Hepatic stellate cell (primary cell): Measurements from ENCODE around the gene SLC35F3.

Experiments used
- DNase-seq: peaks from one replicate; pipeline ENCODE4 v3.0.0; 2011; ENCODE audit warnings: low spot score

The SLC35F3 gene

DNA sequence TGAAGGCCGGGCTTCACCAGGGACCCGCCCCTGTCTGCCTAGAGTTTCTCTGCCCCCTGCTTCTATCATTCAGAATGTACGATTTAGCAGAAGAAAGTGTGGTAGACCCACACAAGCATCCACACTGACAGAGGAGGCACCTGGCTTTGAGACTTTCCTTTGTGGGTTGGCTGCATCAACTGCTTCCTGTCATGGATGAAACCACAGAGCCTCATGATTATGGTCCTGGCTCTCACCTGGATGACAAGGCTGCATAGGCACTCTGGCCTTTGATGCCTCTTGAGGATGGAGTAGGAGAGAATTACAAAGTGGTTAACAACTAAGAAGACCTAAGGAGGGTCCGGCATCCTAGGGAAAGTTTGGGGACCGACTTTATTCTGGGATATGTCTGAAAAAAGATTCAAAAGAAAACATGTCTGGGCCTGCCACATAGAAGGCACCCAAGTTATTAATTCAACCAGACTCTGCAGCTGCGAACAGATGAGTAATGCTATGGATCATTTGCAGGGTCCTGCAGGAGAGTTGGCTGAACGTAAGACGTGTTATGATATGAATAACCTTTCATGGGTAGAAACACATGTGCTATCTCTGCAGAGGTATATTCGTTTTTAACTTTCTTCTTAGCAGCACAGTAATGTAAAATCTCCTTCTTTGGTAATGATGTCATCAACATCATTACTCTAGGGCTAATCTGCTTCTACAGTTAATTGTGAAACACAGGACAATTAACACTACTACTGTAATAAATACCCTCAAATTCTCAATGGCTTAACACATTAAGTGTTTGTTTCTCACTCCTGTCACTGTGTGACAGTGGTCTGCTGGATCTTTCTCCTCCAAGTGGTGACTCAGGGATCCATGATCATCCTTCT lies 136.2 kb downstream of the SLC35F3 start:
- DNase-seq = no peak

DNA sequence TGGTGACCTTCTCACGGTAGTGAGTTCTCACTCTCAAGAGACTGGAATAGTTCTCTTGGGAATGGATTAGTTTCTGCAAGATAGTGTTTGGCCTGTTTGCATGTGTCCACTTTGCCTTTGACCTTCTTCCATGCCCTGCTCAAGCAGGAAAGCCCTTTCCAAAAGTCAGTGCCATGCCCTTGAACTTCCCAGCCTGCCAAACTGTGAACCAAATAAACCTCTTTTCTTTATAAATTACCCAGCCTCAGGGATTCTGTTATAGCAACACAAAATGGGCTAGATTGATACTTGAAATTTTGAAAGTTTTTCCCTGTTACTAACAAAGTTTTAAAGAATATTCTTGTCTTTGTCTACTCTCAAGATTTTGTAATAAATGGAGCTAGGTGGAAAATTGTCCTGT lies 139.6 kb downstream of the SLC35F3 start:
- no peak for DNase-seq

DNA sequence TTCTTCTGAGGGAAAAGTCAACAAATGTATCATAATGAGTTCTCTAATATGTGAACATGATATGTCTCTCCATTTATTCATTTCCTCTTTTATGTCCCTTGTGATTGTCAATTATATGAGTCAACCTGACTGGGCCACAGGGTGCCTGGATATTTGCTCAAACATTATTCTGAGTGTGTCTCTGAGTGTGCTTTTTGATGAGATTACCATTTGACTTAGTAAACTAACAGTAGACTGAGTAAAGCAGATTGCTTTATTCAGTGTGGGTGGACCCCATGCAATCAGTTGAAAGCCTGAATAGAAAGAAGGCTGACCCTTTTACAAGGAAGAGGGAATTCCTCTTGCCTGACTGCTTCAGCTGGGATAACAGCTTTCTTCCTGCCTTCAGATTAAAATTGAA lies 142.6 kb downstream of the SLC35F3 start:
- DNase-seq = no peak

DNA sequence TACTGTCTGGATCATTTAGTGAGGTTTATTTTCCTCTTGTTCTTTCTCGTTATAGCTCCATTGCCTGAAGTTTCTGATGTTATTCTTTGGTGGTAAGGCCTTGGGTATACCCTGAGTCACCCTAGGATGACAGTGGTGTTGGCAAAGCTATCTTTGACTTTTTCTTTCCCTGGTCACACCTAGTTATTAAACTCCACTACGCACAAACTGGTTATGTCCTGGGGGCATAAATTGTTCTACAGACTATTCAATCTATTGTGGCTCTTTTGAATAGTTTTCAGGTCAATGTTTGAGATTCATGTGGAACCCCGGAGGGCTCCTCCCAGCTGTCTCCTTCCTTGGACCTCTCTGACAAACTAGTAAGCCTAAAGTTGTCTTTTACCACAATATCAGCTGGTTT lies 157.7 kb downstream of the SLC35F3 start:
- DNase-seq = no peak

DNA sequence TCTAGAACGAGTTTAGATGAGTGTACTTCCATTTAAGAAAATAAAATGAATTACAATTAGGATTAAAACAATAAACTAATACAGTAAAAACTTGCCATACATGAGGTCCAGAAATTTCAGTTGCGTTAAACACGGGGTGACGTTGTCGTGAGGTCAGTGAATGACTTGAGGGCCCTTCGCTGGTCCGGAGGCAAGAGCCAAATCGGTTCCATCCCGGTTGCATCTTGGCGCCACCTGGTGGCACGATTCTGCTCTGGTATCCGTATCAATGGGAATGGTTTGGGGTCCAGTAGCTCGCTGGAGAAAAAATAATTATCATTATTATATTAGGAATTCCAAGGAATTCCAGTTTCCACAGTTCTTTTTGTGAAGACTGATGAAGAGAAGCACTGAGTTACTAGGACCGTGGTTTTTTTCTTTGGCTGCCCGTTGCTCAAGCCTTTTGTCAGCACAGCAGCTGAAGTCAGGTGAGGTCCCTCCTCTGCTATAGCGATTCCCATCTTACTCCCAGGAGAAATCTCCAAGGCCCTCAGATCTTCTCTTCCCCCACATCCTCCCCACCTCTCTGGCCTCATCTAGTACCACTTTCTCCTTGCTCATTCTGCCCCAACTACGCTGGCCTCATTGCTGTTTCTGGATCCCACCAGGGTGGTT lies 161.4 kb downstream of the SLC35F3 start:
- DNase-seq = peak; percentile 27

DNA sequence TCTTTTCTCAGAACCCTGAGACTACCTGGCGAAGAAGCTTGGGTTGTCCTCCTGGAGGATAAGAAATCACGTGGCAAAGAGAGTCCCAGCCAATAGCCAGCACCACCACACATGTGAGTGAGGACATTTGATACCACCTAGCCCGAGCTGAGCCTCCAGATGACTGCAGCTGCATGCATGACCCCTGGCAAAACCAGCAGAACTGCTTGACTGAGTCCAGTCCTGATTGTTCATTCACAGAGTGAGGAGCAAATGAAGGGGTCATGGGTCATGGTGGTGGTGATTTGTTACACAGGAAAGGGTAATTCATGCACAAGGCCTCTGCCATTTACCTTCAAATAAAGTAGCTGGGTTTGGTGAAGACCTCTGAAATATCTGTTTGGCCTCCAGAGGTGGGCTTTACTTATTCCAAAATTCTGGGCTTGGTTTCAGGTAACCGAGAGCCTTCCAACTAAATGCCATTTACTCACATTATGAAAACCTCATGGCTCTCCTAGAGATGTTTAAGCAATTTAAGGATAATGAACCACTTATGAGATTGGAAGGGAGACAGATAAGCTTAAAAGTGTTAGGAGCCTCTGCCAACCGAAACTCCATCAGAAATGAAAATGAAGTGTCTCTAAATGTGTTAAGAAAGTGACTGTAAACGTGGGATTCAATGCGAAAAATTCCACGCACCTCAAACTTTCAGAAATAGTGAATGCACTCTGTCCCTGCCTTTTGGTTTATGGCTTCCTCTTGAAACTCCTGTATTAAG lies 163.3 kb downstream of the SLC35F3 start:
- DNase-seq = no peak

DNA sequence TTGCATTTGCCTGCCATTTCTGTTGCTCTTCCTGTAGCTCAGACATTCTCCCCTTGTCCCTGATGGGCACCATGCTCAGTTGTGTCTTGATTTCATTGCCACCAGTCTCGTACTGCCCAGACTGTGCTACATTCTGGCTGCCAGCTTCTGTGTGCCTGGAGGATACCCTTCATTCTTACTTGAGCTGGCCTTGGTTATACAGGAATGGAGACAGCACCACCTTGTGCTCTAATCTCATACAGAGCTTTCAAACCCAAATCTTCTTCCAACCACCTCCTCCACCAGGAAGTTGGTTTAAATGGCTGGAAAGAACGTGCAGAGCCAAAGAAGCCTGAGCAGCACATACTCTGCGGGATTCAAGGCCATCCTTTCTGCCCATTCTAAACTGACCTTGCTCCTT lies 165.3 kb downstream of the SLC35F3 start:
- DNase-seq = no peak

DNA sequence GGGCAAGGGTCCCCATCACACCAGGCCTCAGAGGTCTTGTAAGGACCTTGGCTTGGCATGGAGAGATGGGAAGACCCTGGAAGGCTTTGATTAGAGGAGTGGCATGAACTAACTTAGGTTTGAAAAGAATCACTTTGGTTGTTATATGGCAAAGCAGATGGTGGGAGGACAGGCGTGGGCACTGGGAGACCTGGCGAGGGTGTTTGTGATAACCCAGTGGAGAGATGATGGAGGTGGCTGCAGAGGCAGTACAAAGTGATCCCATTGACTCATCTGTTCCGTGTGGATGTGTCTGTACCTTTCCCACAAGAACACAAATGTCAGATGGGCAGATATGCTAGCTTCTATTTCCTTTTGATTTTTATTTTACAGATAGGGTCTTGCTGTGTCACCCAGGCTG lies 168.3 kb downstream of the SLC35F3 start:
- DNase-seq = no peak

DNA sequence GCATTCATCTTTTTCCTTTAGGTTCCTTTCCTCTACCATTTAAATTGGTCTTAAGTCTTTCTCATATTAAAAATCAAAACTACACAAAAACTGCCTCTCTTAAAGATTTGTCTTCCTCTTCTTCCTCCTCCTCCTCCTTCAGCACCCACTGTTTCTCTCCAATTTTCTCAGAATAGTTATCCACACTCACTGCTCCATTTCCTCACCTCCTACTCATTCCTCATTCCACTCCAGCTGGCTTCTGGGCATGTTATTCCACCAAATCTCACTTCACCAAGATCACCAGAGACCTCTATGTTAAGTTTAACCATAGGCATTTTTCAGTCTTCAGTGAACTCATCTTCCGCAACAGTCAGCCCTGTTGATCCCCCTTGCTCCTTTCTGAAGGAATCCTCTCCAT lies 173.7 kb downstream of the SLC35F3 start:
- no peak for DNase-seq

DNA sequence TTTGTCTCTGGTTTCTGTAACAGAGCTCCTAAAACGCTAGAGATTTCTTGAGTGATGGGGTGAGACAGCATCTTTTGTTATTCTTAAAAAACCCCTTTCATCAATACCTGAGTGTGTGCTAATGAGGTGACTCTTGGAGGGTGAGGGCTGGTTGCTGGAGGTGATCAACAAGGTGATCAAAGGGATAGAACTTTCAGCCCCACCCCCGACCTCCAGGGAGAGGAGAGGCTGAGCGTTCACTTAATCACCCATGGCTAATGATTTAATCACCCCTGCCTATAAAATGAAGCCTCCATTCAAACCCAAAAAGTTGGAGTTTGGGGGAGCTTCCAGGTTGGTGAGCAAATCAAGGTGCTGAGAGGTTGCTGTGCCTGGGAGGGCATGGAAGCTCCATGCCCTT lies 175.4 kb downstream of the SLC35F3 start:
- DNase-seq = no peak

DNA sequence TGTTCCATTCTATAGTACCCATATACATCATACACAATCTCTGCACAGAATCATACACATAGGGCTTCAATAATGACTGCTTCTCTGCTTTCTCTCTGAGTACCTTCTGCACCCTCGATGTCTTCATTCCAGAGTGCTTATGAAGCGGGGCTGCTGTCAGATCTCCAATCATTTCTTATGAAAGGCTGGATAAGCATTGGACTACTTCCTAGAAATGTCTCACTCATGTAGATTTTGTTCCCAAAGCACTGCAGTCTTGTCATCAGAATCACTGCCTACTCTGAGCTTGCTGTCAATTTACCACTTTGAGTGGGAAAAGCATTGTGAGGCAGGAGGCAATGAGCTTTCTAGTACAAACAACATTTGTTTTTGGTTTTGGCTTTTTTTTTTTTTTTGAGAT lies 179.0 kb downstream of the SLC35F3 start:
- no peak for DNase-seq

DNA sequence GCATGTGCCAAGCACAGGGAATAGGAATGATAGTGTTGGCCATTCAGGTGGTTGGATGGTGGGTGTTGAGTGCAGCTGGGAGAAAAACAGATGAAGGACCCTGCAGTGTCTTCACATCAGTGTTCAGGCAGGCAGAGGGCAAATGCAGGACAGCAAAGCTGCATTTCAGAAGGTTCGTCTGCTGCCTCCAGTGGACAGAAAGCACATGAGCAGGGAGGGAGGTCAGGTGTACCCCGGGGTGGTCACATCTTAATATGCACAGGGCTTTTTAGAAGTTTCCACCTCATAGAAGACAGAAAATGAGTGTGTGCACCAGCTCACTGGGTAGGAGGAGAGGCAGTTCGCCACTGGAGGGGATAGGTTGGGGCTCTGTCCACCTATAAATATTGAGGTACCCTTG lies 184.9 kb downstream of the SLC35F3 start:
- no peak for DNase-seq

DNA sequence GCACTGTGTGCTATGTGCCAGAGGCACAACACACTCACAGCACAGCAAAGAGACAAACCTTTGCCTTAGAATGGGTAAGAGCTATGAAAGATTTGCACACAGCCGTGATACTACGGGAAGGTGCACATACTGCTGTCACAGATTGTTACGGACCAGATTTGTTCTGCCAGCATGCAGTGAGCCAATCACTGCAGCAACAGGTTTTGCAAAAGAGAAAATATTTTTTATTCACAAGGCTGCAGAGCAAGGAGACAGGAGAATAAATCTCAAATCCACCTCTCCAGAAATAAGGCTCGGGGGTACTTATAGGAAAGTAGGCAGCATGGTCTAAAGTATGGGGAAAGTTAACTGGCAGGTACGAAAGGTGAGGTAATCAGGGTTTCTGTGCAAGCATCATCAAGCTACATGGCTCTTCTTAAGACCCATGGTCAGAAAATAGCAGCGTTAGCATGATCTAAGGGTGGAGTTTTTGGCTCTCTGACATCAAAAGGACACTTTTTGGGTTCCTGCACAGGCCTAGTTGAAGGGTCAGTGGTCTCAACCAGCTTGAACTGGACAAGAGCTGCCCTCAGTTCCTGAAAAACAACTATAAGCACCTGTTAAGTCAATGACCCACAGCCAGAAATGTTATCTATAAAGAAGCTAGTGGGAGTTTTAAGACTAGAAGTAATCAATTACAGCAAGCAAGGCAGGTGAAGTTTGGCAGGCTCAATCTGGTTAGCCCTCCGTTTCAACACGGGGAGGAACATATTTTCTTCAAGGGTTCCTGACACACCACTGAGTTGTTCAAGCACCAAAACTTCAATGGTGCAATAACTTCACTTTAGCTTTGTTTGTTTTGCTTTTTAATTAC lies 186.0 kb downstream of the SLC35F3 start:
- no peak for DNase-seq

DNA sequence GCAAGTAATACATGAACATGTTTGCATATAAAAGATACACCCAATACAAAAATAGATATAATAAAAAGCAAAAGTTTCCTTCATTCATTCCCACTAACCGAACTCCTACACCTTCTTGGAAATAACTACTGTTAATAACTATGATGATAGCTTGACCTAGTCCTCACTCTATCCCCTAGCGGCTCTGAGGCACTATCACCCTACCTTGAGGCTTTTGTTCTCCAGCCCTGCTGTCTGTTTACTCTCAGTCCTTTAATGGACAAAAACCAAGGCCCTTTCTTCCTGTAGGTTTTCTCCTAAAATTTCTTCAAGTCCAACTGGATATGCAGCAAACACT lies 186.6 kb downstream of the SLC35F3 start:
- no peak for DNase-seq

DNA sequence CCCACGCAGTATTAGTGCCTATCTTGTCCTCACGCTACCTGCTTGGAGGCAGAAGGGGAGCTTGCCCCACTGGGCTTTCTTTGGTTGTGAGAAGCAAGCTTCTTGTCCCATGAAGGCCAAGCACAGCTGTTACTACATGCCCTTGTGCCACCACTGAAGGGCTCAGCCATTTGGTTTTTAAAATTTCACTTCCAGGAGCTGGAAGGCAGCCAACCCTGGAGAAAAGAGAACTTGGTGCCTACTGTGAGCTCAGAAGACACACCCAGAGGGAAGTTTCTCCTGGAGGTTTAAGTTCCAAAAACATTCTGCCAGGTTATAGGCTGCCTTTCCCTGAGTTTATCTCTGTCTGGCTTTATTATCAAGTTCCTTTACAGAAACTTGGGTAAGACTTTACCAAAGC lies 187.4 kb downstream of the SLC35F3 start:
- no peak for DNase-seq

DNA sequence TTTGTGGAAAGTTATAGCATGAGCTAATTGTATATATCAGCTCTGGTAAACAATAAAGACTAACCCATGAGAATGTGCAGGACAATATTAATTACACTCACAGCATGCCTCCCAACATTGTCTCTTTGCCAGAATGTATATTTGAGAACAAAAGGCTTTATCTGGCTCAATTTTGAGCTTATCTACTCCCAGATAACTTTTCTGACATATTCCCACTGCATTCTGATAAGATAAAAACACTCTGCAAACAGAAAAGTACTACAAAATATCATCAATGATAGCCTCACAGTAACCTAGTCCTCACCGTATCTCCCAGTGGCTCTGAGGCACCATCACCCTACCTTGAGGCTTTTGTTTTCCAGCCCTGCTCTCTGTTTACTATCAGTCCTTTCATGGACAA lies 188.6 kb downstream of the SLC35F3 start:
- DNase-seq = no peak

DNA sequence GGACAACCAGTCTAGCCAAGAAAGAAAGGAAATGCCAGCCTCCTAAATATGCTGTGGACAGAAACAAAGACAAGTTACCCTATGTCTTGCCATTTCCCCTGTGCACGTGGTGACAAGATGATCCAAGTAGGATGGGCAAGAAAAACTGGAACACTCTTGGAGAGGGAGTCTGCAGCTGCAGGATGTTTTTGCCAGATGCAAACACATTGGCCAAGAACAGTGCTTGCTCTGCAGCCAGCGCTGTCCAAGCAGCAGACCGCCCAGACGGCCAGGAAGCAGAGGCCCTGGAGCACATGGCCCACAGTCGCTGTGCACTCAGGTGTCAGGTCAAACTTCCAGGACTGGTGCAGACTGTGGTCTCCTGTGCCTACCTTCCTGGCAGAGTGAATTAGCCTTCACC lies 189.3 kb downstream of the SLC35F3 start:
- DNase-seq = no peak

DNA sequence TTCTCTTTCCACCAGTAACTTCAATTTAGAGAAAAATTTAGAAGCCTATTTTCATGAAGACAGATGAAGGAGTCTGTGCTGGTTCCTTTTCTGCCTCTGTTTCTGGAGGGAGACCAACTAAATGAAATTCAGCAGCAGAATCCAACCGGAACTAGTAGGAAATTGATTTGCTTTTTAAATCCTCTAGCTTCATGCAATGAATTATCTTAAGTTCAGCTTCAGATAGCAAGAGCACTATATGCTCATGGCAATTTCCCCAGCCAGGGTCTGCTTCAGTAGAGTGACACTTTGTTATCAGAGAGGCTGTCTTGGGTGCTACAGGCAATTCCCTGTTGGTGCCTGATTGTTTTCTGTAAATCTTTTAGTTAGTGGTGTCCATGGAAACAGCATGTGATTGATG lies 189.7 kb downstream of the SLC35F3 start:
- no peak for DNase-seq

DNA sequence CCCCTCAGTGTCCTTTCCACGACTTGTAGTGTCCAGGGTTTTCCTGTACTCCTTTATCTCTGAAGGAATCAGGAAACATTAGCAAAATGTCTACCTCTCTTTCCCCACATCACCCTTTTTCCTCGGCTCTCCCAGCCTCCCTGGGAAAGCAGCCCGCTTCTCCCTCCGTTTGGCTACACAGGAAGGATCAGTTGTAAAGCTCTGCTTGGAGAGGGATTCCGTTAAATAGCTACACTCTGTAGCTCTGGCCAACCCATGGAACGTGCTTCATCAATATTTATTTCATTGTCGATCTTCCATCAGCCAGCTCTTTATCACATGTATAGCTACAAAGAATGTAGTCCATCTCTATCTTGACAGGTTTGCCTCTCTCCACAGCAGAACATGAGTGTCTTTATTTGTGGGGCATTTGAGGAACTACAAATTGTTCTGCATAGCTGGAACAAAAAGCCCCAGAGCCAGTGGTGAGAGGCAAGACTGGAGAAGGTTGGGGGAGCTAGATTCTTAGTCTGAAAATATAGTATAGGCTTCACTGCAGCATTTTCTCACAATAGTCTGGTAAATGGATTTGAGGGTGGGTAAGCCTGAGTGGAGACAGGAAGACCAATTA lies 191.8 kb downstream of the SLC35F3 start:
- DNase-seq = no peak

DNA sequence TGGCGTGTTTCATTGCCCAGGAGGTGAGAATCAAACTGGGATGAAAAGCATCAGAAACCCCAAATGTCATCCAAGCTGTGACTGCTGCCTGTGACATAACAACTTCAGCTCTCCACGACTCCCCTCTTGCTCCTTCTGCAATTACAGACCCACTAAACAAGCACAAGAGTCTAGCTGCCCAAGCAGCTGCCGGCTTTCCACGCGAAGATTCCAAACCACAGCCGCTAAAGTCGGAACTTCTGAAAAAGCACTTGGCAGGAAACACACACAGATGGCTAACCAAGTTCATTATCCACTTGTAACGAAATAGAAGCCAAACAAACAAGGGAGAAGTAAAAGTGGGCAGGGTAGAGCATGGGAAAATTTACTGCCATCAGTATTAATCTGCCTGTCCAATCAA lies 198.1 kb downstream of the SLC35F3 start:
- no peak for DNase-seq

DNA sequence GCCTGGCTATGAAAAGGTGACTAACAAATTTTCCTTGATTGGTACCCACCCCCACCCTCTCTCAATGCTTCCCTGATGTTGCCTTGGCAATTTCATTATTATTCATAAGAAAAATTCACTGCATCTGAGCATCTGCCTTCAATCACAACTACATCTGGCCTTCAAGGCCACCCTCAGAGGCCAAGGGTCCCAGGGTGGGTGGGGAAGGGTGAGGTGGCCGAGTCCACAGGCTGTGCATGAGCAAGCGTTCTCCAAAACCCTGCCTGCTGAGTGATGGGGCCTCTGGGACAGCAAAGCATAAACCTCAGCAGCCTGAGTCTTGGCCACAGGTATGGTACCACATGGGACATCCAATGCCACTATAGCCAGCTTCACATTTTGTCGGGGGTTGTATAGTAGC lies 198.7 kb downstream of the SLC35F3 start:
- DNase-seq = no peak

DNA sequence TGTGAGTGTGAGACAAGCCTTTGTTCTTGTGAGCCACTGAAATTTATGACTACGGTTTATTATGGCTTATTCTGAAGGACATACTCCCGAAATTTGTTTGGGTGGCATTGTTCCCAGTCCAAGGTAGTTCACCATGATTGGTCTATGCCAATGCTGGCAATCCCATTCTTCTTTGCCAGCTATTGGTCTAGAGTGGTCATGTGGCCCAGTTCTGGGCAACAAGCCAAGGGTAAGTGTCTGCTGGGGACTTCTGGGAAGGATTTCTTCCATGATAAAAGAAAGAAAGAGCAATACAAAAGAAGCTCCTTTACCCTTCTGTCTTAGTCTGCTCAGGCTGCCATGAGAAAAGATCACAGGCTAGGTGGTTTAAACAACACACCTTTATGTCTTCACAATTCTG lies 201.6 kb downstream of the SLC35F3 start:
- no peak for DNase-seq
